Right lobe of liver (tissue), 4 donors: ENCODE measurements around the gene LRRC75A.

Source experiments
- POLR2A ChIP-seq: fragments of 450-650 bp; IDR thresholded peaks from one replicate; pipeline ENCODE4 v1.6.1; 2017; ENCODE audit warnings: antibody characterized with exemption, mild to moderate bottlenecking
- TF ChIP-seq, protein P1 (sequence below), 4 donors: fragments of 200-600 bp in 3 of 4; fragments of 450-650 bp in 1 of 4; IDR thresholded peaks; one replicate each; pipeline versions ENCODE4 v1.5.1 to v1.8.0; 2016 to 2022; ENCODE audit warnings: antibody characterized with exemption in 4 of 4, mild to moderate bottlenecking in 2 of 4
- donor health status: DM: no; HTN: no; CAD: no.
- donor health status: DM: no; HTN: no; CAD: no.
- donor health status: DM: no; HTN: yes; CAD: no.

DNA sequence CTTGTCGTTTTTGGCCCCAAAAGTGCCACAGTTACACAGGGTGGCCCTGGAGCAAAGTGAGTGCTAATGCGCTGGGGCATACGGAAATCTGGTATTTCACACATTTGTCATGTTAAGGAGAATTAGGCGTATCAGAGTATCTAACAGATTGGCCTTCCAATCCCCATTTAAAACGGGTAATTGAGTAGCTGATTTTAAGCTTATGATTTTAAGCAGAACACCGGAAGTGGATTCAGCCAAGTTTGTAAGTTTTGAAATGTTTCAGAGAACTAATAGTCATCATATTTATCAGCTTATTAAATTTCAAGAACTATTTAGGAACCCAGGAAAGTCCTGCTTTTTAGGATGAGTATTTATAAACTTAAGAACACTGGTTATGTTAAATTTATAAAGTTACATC is 19.5 kb downstream of the LRRC75A start:
- TF ChIP-seq, protein P1, sequence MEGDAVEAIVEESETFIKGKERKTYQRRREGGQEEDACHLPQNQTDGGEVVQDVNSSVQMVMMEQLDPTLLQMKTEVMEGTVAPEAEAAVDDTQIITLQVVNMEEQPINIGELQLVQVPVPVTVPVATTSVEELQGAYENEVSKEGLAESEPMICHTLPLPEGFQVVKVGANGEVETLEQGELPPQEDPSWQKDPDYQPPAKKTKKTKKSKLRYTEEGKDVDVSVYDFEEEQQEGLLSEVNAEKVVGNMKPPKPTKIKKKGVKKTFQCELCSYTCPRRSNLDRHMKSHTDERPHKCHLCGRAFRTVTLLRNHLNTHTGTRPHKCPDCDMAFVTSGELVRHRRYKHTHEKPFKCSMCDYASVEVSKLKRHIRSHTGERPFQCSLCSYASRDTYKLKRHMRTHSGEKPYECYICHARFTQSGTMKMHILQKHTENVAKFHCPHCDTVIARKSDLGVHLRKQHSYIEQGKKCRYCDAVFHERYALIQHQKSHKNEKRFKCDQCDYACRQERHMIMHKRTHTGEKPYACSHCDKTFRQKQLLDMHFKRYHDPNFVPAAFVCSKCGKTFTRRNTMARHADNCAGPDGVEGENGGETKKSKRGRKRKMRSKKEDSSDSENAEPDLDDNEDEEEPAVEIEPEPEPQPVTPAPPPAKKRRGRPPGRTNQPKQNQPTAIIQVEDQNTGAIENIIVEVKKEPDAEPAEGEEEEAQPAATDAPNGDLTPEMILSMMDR (IDR thresholded peaks at IDR 0.05), result no peak
- no peak for TF ChIP-seq POLR2A
